Measurements from ENCODE around the gene ITM2B. TPM values are rescaled to one million over a fixed set of nuclear protein-coding genes. Genes with fewer than 3 reads are reported as not detected.

ITM2B gene
- total RNA-seq, 1 donor from 2014 or later: 339 TPM

GRCh38 chr13:48316826-48317510 lies 84.0 kb downstream of the ITM2B start:
- peaks cover 17% of the 10 kb centered on the region for H3K36me3 Mint-ChIP-seq (ENCODE audit: low read depth)
- no peaks in the 10 kb centered on the region for H3K27me3 Mint-ChIP-seq (ENCODE audit: low read depth)
- no peak overlapping the region for H3K4me3 Mint-ChIP-seq (ENCODE audit: unreplicated experiment)

DNA sequence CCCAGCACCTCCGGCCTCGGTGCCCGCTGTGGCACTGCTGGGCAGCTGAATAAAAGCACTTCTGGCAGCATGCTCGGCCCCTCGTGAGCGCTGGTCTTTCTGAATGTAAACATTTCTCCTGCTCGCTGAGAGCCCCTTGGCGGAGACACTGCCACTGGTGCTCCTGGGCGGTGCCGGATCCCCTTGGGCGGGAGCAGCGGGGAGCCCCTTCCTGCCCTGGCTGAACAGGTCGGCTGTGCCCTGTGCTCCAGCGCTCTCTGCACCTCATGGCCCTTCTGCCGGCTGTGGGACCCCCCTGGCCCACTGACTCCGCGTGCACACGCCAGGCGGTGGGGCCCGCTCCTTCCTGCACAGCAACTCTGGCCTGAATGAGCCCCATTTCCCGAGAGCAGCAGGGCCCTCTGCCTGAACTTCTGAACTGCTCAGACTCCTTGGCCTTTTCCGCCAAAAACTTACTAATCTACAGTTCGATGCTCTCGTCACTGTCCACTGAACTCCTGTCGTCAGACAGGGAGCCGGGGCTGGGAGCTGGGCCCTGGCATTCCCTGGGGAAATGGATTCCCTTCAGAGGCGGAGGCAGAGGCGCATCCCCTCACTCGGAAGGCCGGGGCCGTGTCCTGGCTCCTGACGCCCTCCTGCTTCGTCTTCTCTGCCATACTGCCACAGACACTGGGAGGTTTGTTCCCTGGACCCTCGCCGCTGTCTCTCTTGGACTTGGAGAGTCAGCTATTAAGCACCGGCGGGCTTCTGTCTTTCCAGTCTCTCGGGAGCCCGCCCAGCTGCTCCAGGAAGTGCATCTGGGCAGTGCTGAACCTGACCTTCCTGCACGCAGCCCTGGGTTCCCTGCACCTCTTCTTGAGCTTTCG lies 84.7 kb downstream of the ITM2B start:
- peaks cover 22% of the 10 kb centered on the region for H3K36me3 Mint-ChIP-seq (ENCODE audit: low read depth)
- TF ChIP-seq, protein P1, sequence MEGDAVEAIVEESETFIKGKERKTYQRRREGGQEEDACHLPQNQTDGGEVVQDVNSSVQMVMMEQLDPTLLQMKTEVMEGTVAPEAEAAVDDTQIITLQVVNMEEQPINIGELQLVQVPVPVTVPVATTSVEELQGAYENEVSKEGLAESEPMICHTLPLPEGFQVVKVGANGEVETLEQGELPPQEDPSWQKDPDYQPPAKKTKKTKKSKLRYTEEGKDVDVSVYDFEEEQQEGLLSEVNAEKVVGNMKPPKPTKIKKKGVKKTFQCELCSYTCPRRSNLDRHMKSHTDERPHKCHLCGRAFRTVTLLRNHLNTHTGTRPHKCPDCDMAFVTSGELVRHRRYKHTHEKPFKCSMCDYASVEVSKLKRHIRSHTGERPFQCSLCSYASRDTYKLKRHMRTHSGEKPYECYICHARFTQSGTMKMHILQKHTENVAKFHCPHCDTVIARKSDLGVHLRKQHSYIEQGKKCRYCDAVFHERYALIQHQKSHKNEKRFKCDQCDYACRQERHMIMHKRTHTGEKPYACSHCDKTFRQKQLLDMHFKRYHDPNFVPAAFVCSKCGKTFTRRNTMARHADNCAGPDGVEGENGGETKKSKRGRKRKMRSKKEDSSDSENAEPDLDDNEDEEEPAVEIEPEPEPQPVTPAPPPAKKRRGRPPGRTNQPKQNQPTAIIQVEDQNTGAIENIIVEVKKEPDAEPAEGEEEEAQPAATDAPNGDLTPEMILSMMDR (IDR thresholded peaks at IDR 0.05): no peak
- no peaks in the 10 kb centered on the region for H3K27me3 Mint-ChIP-seq (ENCODE audit: low read depth)
- H3K27ac Mint-ChIP-seq (ENCODE audit: unreplicated experiment): no peak overlapping the region
- peaks cover 5% of the 10 kb centered on the region for H3K4me1 Mint-ChIP-seq (ENCODE audit: low read depth)
- peaks cover 13% of the 10 kb centered on the region for H3K9me3 Mint-ChIP-seq (ENCODE audit: low read depth)
- no peak overlapping the region for H3K4me3 Mint-ChIP-seq (ENCODE audit: unreplicated experiment)
- peak; percentile 87 for DNase-seq (ENCODE audit: low spot score)

More at GRCh38 chr13:48316826-48317510, 84.0 kb downstream of the ITM2B start:
- H3K4me1 Mint-ChIP-seq (ENCODE audit: low read depth): peaks cover 5% of the 10 kb centered on the region
- peaks cover 5% of the 10 kb centered on the region for H3K9me3 Mint-ChIP-seq (ENCODE audit: low read depth)
- H3K27ac Mint-ChIP-seq (ENCODE audit: unreplicated experiment): no peak overlapping the region
- no peak for DNase-seq (ENCODE audit: low spot score)
- TF ChIP-seq, protein P1 (IDR thresholded peaks at IDR 0.05): no peak

DNA sequence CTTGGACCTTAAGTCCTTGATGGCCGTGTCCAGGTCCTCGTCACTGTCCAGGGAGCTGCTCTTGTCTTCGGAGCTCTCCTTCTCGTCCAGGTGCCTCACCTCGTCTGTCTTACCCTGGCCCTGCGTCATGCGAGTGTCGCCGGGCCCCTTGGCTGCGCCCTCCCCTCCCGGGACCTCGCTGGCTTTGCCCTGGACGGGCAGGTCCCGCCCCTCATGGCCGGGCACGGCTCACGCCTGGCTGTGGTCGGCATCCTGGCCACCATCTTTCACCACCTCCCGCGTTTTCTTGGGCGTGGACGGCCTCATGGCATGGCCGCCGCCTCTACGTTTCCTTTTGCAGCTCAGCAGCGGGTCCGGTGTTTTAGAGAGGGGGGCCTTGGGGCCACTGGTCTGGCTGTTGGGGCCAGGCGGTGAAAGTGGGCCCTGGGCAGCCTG lies 85.4 kb downstream of the ITM2B start:
- Mint-ChIP-seq H3K4me1 (ENCODE audit: low read depth) (no peaks in the 10 kb centered on the region), H3K4me3 (ENCODE audit: unreplicated experiment) (no peak overlapping the region)

GRCh38 chr13:48318821-48319511 lies 86.0 kb downstream of the ITM2B start:
- peak; percentile 88 for DNase-seq (ENCODE audit: low spot score)
- TF ChIP-seq, protein P1 (IDR thresholded peaks at IDR 0.05): no peak
- no peak overlapping the region for H3K4me3 Mint-ChIP-seq (ENCODE audit: unreplicated experiment)
- no peaks in the 10 kb centered on the region for H3K27me3 Mint-ChIP-seq (ENCODE audit: low read depth)
- H3K27ac Mint-ChIP-seq (ENCODE audit: unreplicated experiment): no peak overlapping the region
- H3K9me3 Mint-ChIP-seq (ENCODE audit: low read depth): peaks cover 15% of the 10 kb centered on the region
- H3K36me3 Mint-ChIP-seq (ENCODE audit: low read depth): peaks cover 20% of the 10 kb centered on the region
- H3K4me1 Mint-ChIP-seq (ENCODE audit: low read depth): no peaks in the 10 kb centered on the region

More for the DNA sequence above, 85.4 kb downstream of the ITM2B start:
- DNase-seq (ENCODE audit: low spot score): peak; percentile 92
- no peak overlapping the region for H3K27ac Mint-ChIP-seq (ENCODE audit: unreplicated experiment)
- H3K36me3 Mint-ChIP-seq (ENCODE audit: low read depth): peaks cover 20% of the 10 kb centered on the region
- H3K27me3 Mint-ChIP-seq (ENCODE audit: low read depth): no peaks in the 10 kb centered on the region
- peaks cover 15% of the 10 kb centered on the region for H3K9me3 Mint-ChIP-seq (ENCODE audit: low read depth)
- TF ChIP-seq, protein P1 (IDR thresholded peaks at IDR 0.05): no peak

Other genes starting within 250 kb of the ITM2B start
- 33.0 to 46.8 TPM (median 35.7 TPM) in 3 replicates for gene SUCLA2, start 231.9 kb upstream of the ITM2B start, total RNA-seq
- gene NUDT15, start 195.5 kb upstream of the ITM2B start, total RNA-seq: 8.7 to 12.0 TPM (median 9.9 TPM) in 3 replicates
- gene MED4, start 138.1 kb upstream of the ITM2B start, total RNA-seq: 32.5 to 45.1 TPM (median 34.6 TPM) in 3 replicates
- gene RB1, start 70.5 kb downstream of the ITM2B start, total RNA-seq: 33.4 to 40.6 TPM (median 36.0 TPM) in 3 replicates
- 3.9 to 5.4 TPM (median 4.1 TPM) in 3 replicates for gene LPAR6, start 179.9 kb downstream of the ITM2B start, total RNA-seq

All from chondrocyte (in vitro differentiated cells).